GM12878 (cell line): ENCODE data around the gene MBD6. TPM values are rescaled to one million over a fixed set of nuclear protein-coding genes. Genes with fewer than 3 reads are reported as not detected.
A peak's percentile ranks its signal among the peaks of the same experiment; 100 is the strongest.

ENCODE experiments used
- ATAC-seq: fragments of 200-7000 bp; cut with Tn5 transposase; 3 replicates; pipeline ENCODE4 v1.9.1; 2020; ENCODE audit warnings: mild to moderate bottlenecking, moderate library complexity
- BruUV-seq: library from RNA; stranded (reverse); fragments of 400-500 nt; replicated peaks from 2 replicates; lab custom pipeline; 2021; lab: Mats Ljungman, UMichigan
- CTCF ChIA-PET: fragments of 300-600 bp; sonication (Branson Sonifier 250); formaldehyde crosslinking; extraction: SDS; loops from one replicate; lab custom pipeline; 2021; ENCODE audit warnings: inconsistent platforms; lab: Yijun Ruan, JAX
- POLR2A ChIA-PET: fragments of 350-600 bp; formaldehyde crosslinking; extraction: SDS; loops from one replicate; lab custom pipeline; 2021; ENCODE audit warnings: inconsistent platforms; lab: Charles Lee
- RAD21 ChIA-PET: fragments of 300-600 bp; sonication (Branson Sonifier 250); formaldehyde crosslinking; loops from one replicate; lab custom pipeline; 2023; ENCODE audit warnings: antibody characterized with exemption; ENCODE audit not compliant: unreplicated experiment; lab: Charles Lee
- SMC1A ChIA-PET: fragments of 300-600 bp; sonication (Branson Sonifier 250); formaldehyde crosslinking; loops from one replicate; lab custom pipeline; 2023; ENCODE audit not compliant: unreplicated experiment, uncharacterized antibody; lab: Charles Lee
- DNase-seq: peaks from one replicate; pipeline ENCODE4 v3.0.0-alpha.2; 2011; ENCODE audit warnings: low read depth, low spot score
- FAIRE-seq: peaks from 3 replicates; lab custom pipeline; 2011; peaks lifted over from hg19 to GRCh38; lab: Jason Lieb, UNC
- H2AFZ ChIP-seq: 2 replicates; pipeline ENCODE4 v1.6.0; 2011; ENCODE audit warnings: low read depth, low read length, control low read depth; ENCODE audit not compliant: control insufficient read depth
- H3K27ac ChIP-seq: 2 replicates; pipeline ENCODE4 v1.5.1; 2011; ENCODE audit warnings: control low read depth; ENCODE audit not compliant: control insufficient read depth, insufficient read depth
- H3K27me3 ChIP-seq, 2 experiments: replicated peaks in 1 of 2; 2 replicates each; pipeline versions ENCODE4 v1.6.0 to v1.6.1; 2011; ENCODE audit warnings: low read length in 1 of 2; ENCODE audit not compliant: control insufficient read depth in 2 of 2, insufficient read depth in 2 of 2
- H3K36me3 ChIP-seq, 2 experiments: 2 replicates each; pipeline ENCODE4 v1.5.1; 2011; ENCODE audit warnings: low read length in 1 of 2; ENCODE audit not compliant: control insufficient read depth in 2 of 2, insufficient read depth in 2 of 2
- H3K4me1 ChIP-seq: 2 replicates; pipeline ENCODE4 v1.6.1; 2011; ENCODE audit warnings: mild to moderate bottlenecking, low read length, moderate library complexity, mixed read lengths; ENCODE audit not compliant: control insufficient read depth, insufficient read depth
- H3K4me2 ChIP-seq: 2 replicates; pipeline ENCODE4 v1.6.0; 2011; ENCODE audit warnings: control low read depth; ENCODE audit not compliant: control insufficient read depth, insufficient read depth
- H3K4me3 ChIP-seq: fragments of 200-600 bp; sonication (generic); 2 replicates; pipeline ENCODE4 v1.5.1; 2016
- H3K79me2 ChIP-seq: 2 replicates; pipeline ENCODE4 v1.6.0; 2011; ENCODE audit warnings: low read length; ENCODE audit not compliant: control insufficient read depth, insufficient read depth
- H3K9ac ChIP-seq: 2 replicates; pipeline ENCODE4 v1.8.0; 2011; ENCODE audit warnings: low read length, control low read depth, mixed read lengths; ENCODE audit not compliant: control insufficient read depth, insufficient read depth
- H3K9me3 ChIP-seq: replicated peaks from 3 replicates; pipeline ENCODE4 v1.5.1; 2011; ENCODE audit warnings: mild to moderate bottlenecking, low read length; ENCODE audit not compliant: control insufficient read depth, insufficient read depth
- H4K20me1 ChIP-seq: 2 replicates; pipeline ENCODE4 v1.6.0; 2011; ENCODE audit not compliant: control insufficient read depth, insufficient read depth
- BCL11A ChIP-seq: IDR thresholded peaks from 2 replicates; pipeline ENCODE4 v1.6.1; 2011; ENCODE audit warnings: low read depth, low read length
- CEBPZ ChIP-seq: fragments of 150-350 bp; IDR thresholded peaks from 2 replicates; pipeline ENCODE4 v1.6.1; 2016; ENCODE audit warnings: low read depth, low read length
- CHD1 ChIP-seq: IDR thresholded peaks from 2 replicates; pipeline ENCODE4 v1.6.1; 2012; ENCODE audit warnings: low read depth, low read length, improper control_type of control experiment
- DPF2 ChIP-seq: fragments of 450-650 bp; IDR thresholded peaks from 2 replicates; pipeline ENCODE4 v1.6.1; 2017; ENCODE audit warnings: mild to moderate bottlenecking
- FOXM1 ChIP-seq: IDR thresholded peaks from 2 replicates; pipeline ENCODE4 v1.6.1; 2012; ENCODE audit warnings: low read depth, mild to moderate bottlenecking, inconsistent platforms, low read length, moderate library complexity
- IKZF1 ChIP-seq: fragments of 450-650 bp; conservative IDR thresholded peaks from 2 replicates; pipeline ENCODE4 v1.6.1; 2017; ENCODE audit warnings: antibody characterized with exemption, mild to moderate bottlenecking
- IRF4 ChIP-seq: IDR thresholded peaks from 2 replicates; pipeline ENCODE4 v1.6.1; 2011; ENCODE audit warnings: low read depth, low read length
- NFIC ChIP-seq: IDR thresholded peaks from 2 replicates; pipeline ENCODE4 v1.6.1; 2012; ENCODE audit warnings: low read depth, mild to moderate bottlenecking, inconsistent platforms, low read length, moderate library complexity
- NR2C1 ChIP-seq: fragments of 450-650 bp; IDR thresholded peaks from 2 replicates; pipeline ENCODE4 v1.6.1; 2017; ENCODE audit warnings: antibody characterized with exemption, mild to moderate bottlenecking, moderate library complexity
- SMAD5 ChIP-seq: IDR thresholded peaks from 2 replicates; pipeline ENCODE4 v1.6.1; 2016; ENCODE audit warnings: antibody characterized with exemption, low read depth
- SMARCA5 ChIP-seq: fragments of 450-650 bp; IDR thresholded peaks from 2 replicates; pipeline ENCODE4 v1.6.1; 2017; ENCODE audit warnings: mild to moderate bottlenecking
- SRF ChIP-seq, 2 experiments: IDR thresholded peaks; 2 replicates each; pipeline ENCODE4 v1.6.1; 2011; ENCODE audit warnings: low read depth in 2 of 2, low read length in 2 of 2, mild to moderate bottlenecking in 1 of 2, moderate library complexity in 1 of 2
- SUZ12 ChIP-seq: fragments of 200-600 bp; sonication (generic); IDR thresholded peaks from one replicate; pipeline ENCODE4 v1.6.1; 2018; ENCODE audit warnings: antibody characterized with exemption, mild to moderate bottlenecking; ENCODE audit not compliant: unreplicated experiment
- TCF7 ChIP-seq: IDR thresholded peaks from 2 replicates; pipeline ENCODE4 v1.6.1; 2014; ENCODE audit warnings: antibody characterized with exemption, borderline replicate concordance
- YBX1 ChIP-seq: fragments of 450-650 bp; IDR thresholded peaks from 2 replicates; pipeline ENCODE4 v1.6.1; 2016; ENCODE audit warnings: antibody characterized with exemption
- YY1 ChIP-seq: IDR thresholded peaks from 2 replicates; pipeline ENCODE4 v1.6.1; 2011; ENCODE audit warnings: low read depth, mild to moderate bottlenecking, low read length
- ZNF384 ChIP-seq: IDR thresholded peaks from 2 replicates; pipeline ENCODE4 v1.6.1; 2012; ENCODE audit warnings: low read depth, mild to moderate bottlenecking, low read length, improper control_type of control experiment, borderline replicate concordance
- WGBS: methylation state at CpG from one replicate; pipeline ENCODE4 v1.1.6; 2016; ENCODE audit warnings: low lambda C conversion rate; ENCODE audit not compliant: insufficient replicate concordance, insufficient coverage; ENCODE audit errors: missing lambda C conversion rate; 5-methylcytosine and 5-hydroxymethylcytosine counted together
- in situ Hi-C: fragments of 300-500 bp; cut with MboI; formaldehyde crosslinking; loops from 9 replicates; pipeline ENCODE4 v1.14.3; 2018; ENCODE audit warnings: mixed read lengths
- intact Hi-C: fragments of 100-400 bp; cut with micrococcal nuclease; formaldehyde crosslinking; loops from one replicate; pipeline ENCODE4 v1.14.2; 2022; ENCODE audit not compliant: unreplicated experiment
- polyA plus RNA-seq, 11 experiments: library from polyadenylated mRNA; depleted of rRNA in 4 of 11; unstranded in 6 of 11; stranded (reverse) in 5 of 11; fragments of >200 nt; fragmentation: Nextera tagmentation in 4 of 11; fragmentation: Illumina TruSeq in 1 of 11; extraction: Ambion mirVana in 4 of 11; extraction: Trizol in 1 of 11; gene quantifications; 1 replicate in 1 of 11; 2 replicates in 10 of 11; pipeline versions ENCODE4 v1.2.1 to v1.2.3, GENCODE V29; 2011 to 2016; ENCODE audit warnings: inconsistent platforms in 2 of 11, missing spikeins in 2 of 11, low read depth in 1 of 11
- total RNA-seq, 4 experiments: library from RNA; depleted of rRNA in 3 of 4; stranded (reverse); fragments of >200 nt in 3 of 4; fragmentation: Illumina TruSeq in 1 of 4; extraction: Trizol in 1 of 4; gene quantifications; 2 replicates each; pipeline versions ENCODE4 v1.2.1 to v1.2.3, GENCODE V29; 2013 to 2021
- TF ChIP-seq, protein P1 (sequence below): fragments of 450-650 bp; IDR thresholded peaks from 2 replicates; pipeline ENCODE4 v1.6.1; 2017; ENCODE audit warnings: antibody characterized with exemption, mild to moderate bottlenecking, moderate library complexity

MBD6 gene
- total and polyA plus RNA-seq, 10 of the 15 experiments (the other 5 are each of a cell fraction or from before 2014, with no cell fraction given), result 1.5 to 52.7 (median 6.8) TPM

DNA sequence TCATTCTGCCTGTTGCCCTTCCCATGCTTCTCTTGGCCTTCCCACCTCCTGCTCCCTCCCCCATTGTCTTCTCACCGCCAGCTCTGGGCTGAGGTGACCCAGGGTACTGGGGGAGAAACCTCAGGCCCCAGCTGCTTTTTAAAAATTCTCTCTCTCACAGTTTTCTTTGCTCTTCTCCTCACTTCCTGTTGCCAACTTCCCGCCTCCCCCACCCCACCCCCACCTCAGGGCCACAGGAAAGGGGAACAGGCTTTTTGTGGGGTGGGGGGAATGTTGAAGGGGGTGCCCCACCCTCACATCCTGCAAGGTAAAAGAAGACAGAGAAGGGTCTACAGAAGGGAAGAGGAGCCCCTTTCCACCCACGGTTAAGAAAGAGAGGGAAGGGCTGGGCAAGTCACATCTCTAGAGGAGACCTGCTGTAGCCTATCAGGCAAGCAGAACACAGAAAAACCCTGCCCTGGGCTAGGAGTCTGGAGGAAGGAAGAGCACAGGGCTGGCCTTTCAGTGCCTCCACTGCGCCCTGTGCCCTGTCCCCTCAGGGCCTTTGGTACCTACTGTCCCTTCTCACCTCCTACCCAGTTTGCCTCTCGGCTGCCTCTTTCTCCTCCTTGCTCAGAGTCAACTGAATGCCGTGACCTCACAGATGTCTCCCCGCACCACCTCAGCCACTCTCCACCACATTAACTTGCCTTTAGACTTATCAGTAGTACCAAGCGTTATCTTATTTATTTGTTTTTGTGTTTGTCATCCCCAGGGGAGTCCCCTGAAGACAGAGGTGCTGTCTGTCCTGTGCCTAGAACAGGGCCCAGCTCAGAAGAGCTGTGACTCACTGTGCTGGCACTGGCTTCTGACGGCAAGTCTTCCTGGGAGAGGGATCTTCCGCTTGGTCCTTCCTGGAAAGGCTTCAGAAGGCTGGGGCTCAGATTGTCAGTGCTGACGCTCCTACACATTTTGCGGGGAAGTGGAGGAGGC lies 44.6 kb upstream of the MBD6 start:
- Histone ChIP-seq H2AFZ (peak overlapping the region; percentile 76), H3K4me1 (peaks cover 34% of the 10 kb centered on the region), H3K9me3 (no peaks in the 10 kb centered on the region), H3K36me3 (peaks cover 1 to 17% of the 10 kb centered on the region in 2 experiments), H3K4me3 (peak overlapping the region; percentile 92), H3K79me2 (peaks cover 44% of the 10 kb centered on the region), H3K27me3 (no peaks in the 10 kb centered on the region), H4K20me1 (no peaks in the 10 kb centered on the region), H3K27ac (peak overlapping the region; percentile 85), H3K4me2 (peak overlapping the region; percentile 99), H3K9ac (peak overlapping the region; percentile 74)
- no TSS peak for BruUV-seq
- ATAC-seq, result peak; percentile 62
- DNase-seq, result peak; percentile 41
- RAD21 ChIA-PET, result interaction anchor here (0.7 to 2.0 kb wide), 11 partner anchors 15 to 267 kb away, joined by 3 to 15 read pairs (median 4); partner anchors contain the start of genes DCTN2, DDIT3, GLI1 and INHBE
- intact Hi-C loops, result loop anchor here (5.0 to 10.0 kb wide), 2 partner anchors 44 to 277 kb away; partner anchors contain the start of genes CDK4, DDIT3, MARCHF9 and MBD6
- 10% methylated on average over 11 of the region's 12 CpGs for WGBS
- CTCF ChIA-PET, result interaction anchor here (0.7 to 8.1 kb wide), 14 partner anchors 8 to 264 kb away, joined by 3 to 114 read pairs (median 7); partner anchors contain the start of genes DDIT3, GLI1 and INHBE
- SMC1A ChIA-PET, result interaction anchor here (0.6 to 2.7 kb wide), 11 partner anchors 12 to 69 kb away, joined by 3 to 18 read pairs (median 8); partner anchors contain the start of genes DCTN2, DDIT3 and GLI1
- no peak for FAIRE-seq
- in situ Hi-C loops, result no loop called here
- POLR2A ChIA-PET, result interaction anchor here (0.6 to 2.5 kb wide), 13 partner anchors 8 to 267 kb away, joined by 3 to 16 read pairs (median 8); partner anchors contain the start of genes DDIT3, INHBE and TSPAN31
- TF ChIP-seq SRF (IDR thresholded peaks at IDR 0.05; ENCODE audit: low read depth in 2 of 2, low read length in 2 of 2) (no peak), TCF7 (no peak), NR2C1 (no peak), YBX1 (no peak), IRF4 (no peak), BCL11A (no peak), SMARCA5 (no peak), FOXM1 (no peak), NFIC (no peak), DPF2 (no peak), SMAD5 (no peak), SUZ12 (no peak), CHD1 (no peak), YY1 (no peak), IKZF1 (peak; percentile 54; the same call in 1 of the 2 replicates), CEBPZ (no peak), ZNF384 (no peak)
- TF ChIP-seq, protein P1, sequence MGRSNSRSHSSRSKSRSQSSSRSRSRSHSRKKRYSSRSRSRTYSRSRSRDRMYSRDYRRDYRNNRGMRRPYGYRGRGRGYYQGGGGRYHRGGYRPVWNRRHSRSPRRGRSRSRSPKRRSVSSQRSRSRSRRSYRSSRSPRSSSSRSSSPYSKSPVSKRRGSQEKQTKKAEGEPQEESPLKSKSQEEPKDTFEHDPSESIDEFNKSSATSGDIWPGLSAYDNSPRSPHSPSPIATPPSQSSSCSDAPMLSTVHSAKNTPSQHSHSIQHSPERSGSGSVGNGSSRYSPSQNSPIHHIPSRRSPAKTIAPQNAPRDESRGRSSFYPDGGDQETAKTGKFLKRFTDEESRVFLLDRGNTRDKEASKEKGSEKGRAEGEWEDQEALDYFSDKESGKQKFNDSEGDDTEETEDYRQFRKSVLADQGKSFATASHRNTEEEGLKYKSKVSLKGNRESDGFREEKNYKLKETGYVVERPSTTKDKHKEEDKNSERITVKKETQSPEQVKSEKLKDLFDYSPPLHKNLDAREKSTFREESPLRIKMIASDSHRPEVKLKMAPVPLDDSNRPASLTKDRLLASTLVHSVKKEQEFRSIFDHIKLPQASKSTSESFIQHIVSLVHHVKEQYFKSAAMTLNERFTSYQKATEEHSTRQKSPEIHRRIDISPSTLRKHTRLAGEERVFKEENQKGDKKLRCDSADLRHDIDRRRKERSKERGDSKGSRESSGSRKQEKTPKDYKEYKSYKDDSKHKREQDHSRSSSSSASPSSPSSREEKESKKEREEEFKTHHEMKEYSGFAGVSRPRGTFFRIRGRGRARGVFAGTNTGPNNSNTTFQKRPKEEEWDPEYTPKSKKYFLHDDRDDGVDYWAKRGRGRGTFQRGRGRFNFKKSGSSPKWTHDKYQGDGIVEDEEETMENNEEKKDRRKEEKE, result no peak
